Measurements from ENCODE around the gene SPTBN1.

SPTBN1 gene

GRCh38 chr2:54590216-54591120 is 134.3 kb downstream of the SPTBN1 start:
- TF ChIP-seq NFIC (IDR thresholded peaks at IDR 0.05) (no peak), FOXM1 (IDR thresholded peaks at IDR 0.05; ENCODE audit: borderline replicate concordance, low read depth) (no peak), MAX (IDR thresholded peaks at IDR 0.05) (no peak), EGR1 (IDR thresholded peaks at IDR 0.05) (no peak), RAD21 (IDR thresholded peaks at IDR 0.05; ENCODE audit: low read depth) (no peak), TEAD4 (IDR thresholded peaks at IDR 0.05) (no peak), YY1 (IDR thresholded peaks at IDR 0.05; ENCODE audit: low read depth) (no peak), REST (IDR thresholded peaks at IDR 0.05; ENCODE audit: low read depth) (no peak), CEBPB (IDR thresholded peaks at IDR 0.05) (no peak), TCF12 (IDR thresholded peaks at IDR 0.05; ENCODE audit: low read depth) (no peak), TAF1 (IDR thresholded peaks at IDR 0.05; ENCODE audit: low read depth) (no peak), USF1 (IDR thresholded peaks at IDR 0.05) (no peak), EP300 (IDR thresholded peaks at IDR 0.05; ENCODE audit: borderline replicate concordance) (no peak), ZBTB7A (IDR thresholded peaks at IDR 0.05; ENCODE audit: low read depth) (no peak), CREB1 (IDR thresholded peaks at IDR 0.05; ENCODE audit: low read depth) (no peak)

GRCh38 chr2:54591551-54591950 is 135.4 kb downstream of the SPTBN1 start:
- TF ChIP-seq NFIC (IDR thresholded peaks at IDR 0.05) (no peak), TEAD4 (IDR thresholded peaks at IDR 0.05) (no peak), REST (IDR thresholded peaks at IDR 0.05; ENCODE audit: low read depth) (no peak), EGR1 (IDR thresholded peaks at IDR 0.05) (no peak), RAD21 (IDR thresholded peaks at IDR 0.05; ENCODE audit: low read depth) (no peak), ZBTB7A (IDR thresholded peaks at IDR 0.05; ENCODE audit: low read depth) (no peak), FOXM1 (IDR thresholded peaks at IDR 0.05; ENCODE audit: borderline replicate concordance, low read depth) (no peak), USF1 (IDR thresholded peaks at IDR 0.05) (no peak), YY1 (IDR thresholded peaks at IDR 0.05; ENCODE audit: low read depth) (no peak), TCF12 (IDR thresholded peaks at IDR 0.05; ENCODE audit: low read depth) (no peak), CREB1 (IDR thresholded peaks at IDR 0.05; ENCODE audit: low read depth) (no peak)

GRCh38 chr2:54593249-54593648 is 137.1 kb downstream of the SPTBN1 start:
- TF ChIP-seq EGR1 (IDR thresholded peaks at IDR 0.05): no peak
- TF ChIP-seq USF1 (IDR thresholded peaks at IDR 0.05): no peak
- TF ChIP-seq NFIC (IDR thresholded peaks at IDR 0.05): no peak
- no peak for TF ChIP-seq RAD21 (IDR thresholded peaks at IDR 0.05; ENCODE audit: low read depth)
- TF ChIP-seq TEAD4 (IDR thresholded peaks at IDR 0.05): no peak
- TF ChIP-seq REST (IDR thresholded peaks at IDR 0.05; ENCODE audit: low read depth): no peak
- TF ChIP-seq YY1 (IDR thresholded peaks at IDR 0.05; ENCODE audit: low read depth): no peak

GRCh38 chr2:54594048-54594447 is 137.9 kb downstream of the SPTBN1 start:
- no peak for TF ChIP-seq TAF1 (IDR thresholded peaks at IDR 0.05; ENCODE audit: low read depth)
- no peak for TF ChIP-seq EP300 (IDR thresholded peaks at IDR 0.05; ENCODE audit: borderline replicate concordance)
- TF ChIP-seq YY1 (IDR thresholded peaks at IDR 0.05; ENCODE audit: low read depth): no peak
